K562 (cell line): ENCODE measurements around the gene PALS1. TPM values are rescaled to one million over a fixed set of nuclear protein-coding genes. Genes with fewer than 3 reads are reported as not detected.
A peak's percentile ranks its signal among the peaks of the same experiment; 100 is the strongest.

Source experiments
- ATAC-seq: fragments of 200-7000 bp; cut with Tn5 transposase; 3 replicates; pipeline ENCODE4 v1.9.1; 2020; ENCODE audit warnings: moderate library complexity
- BruUV-seq: library from RNA; stranded (reverse); fragments of 400-500 nt; replicated peaks from 2 replicates; lab custom pipeline; 2021; lab: Mats Ljungman, UMichigan
- CTCF ChIA-PET: fragments of 300-600 bp; formaldehyde crosslinking; extraction: SDS; loops from one replicate; lab custom pipeline; 2021; ENCODE audit warnings: low intra/inter-chr PET ratio; lab: Yijun Ruan, JAX
- POLR2A ChIA-PET: fragments of 300-600, 350-650 bp; sonication (Branson Sonifier 250); formaldehyde crosslinking; extraction: SDS; loops from one replicate; lab custom pipeline; 2021; ENCODE audit warnings: antibody characterized with exemption, inconsistent platforms; lab: Yijun Ruan, JAX
- DNase-seq, 4 experiments: peaks; one replicate each; pipeline versions ENCODE4 v3.0.0 to v3.0.0-alpha.2; 2011 to 2018; ENCODE audit warnings: low spot score in 3 of 4, mixed read lengths in 3 of 4; ENCODE audit errors: extremely low read depth in 1 of 4
- FAIRE-seq: peaks from 2 replicates; lab custom pipeline; 2011; peaks lifted over from hg19 to GRCh38; lab: Jason Lieb, UNC
- H2AFZ ChIP-seq: 2 replicates; pipeline ENCODE4 v1.6.0; 2011; ENCODE audit warnings: low read depth, low read length, control low read depth, inconsistent platforms
- H3K27ac ChIP-seq: fragments of 200-600 bp; 3 replicates; pipeline ENCODE4 v1.8.0; 2011; ENCODE audit warnings: low read depth, mild to moderate bottlenecking, control low read depth, inconsistent platforms, low read length, moderate library complexity, mixed read lengths; ENCODE audit errors: extremely low read depth
- H3K27me3 ChIP-seq, 2 experiments: fragments of 300-600 bp in 1 of 2; 2 replicates in 1 of 2; 3 replicates in 1 of 2; pipeline versions ENCODE4 v1.6.0 to v1.8.0; 2011; ENCODE audit warnings: inconsistent platforms in 2 of 2, low read length in 2 of 2, mild to moderate bottlenecking in 1 of 2, mixed read lengths in 1 of 2, moderate library complexity in 1 of 2; ENCODE audit not compliant: control insufficient read depth in 2 of 2, insufficient read depth in 2 of 2
- H3K36me3 ChIP-seq: fragments of 300-600 bp; 3 replicates; pipeline ENCODE4 v1.8.0; 2011; ENCODE audit warnings: mild to moderate bottlenecking, low read length, inconsistent platforms; ENCODE audit not compliant: control insufficient read depth, insufficient read depth
- H3K4me1 ChIP-seq, 2 experiments: fragments of 200-600 bp in 1 of 2; replicated peaks in 1 of 2; 2 replicates in 1 of 2; 3 replicates in 1 of 2; pipeline versions ENCODE4 v1.5.1 to v1.8.0; 2011; ENCODE audit warnings: inconsistent platforms in 2 of 2, low read length in 2 of 2, mild to moderate bottlenecking in 1 of 2, mixed read lengths in 1 of 2, moderate library complexity in 1 of 2; ENCODE audit not compliant: control insufficient read depth in 2 of 2, insufficient read depth in 2 of 2
- H3K4me2 ChIP-seq: 2 replicates; pipeline ENCODE4 v1.6.1; 2011; ENCODE audit warnings: low read length, control low read depth, inconsistent platforms, mixed read lengths; ENCODE audit not compliant: insufficient read depth
- H3K4me3 ChIP-seq: fragments of 200-600 bp; sonication (generic), shearing (Covaris generic); 2 replicates; pipeline ENCODE4 v1.5.1; 2016; ENCODE audit warnings: control low read depth, inconsistent platforms
- H3K79me2 ChIP-seq: fragments of 200-600 bp; 3 replicates; pipeline ENCODE4 v1.8.0; 2011; ENCODE audit warnings: low read length, inconsistent platforms; ENCODE audit not compliant: control insufficient read depth, insufficient read depth
- H3K9ac ChIP-seq, 2 experiments: 2 replicates each; pipeline versions ENCODE4 v1.6.0 to v1.6.1; 2011; ENCODE audit warnings: low read depth in 2 of 2, low read length in 2 of 2, control low read depth in 1 of 2, inconsistent platforms in 1 of 2, mild to moderate bottlenecking in 1 of 2, mixed read lengths in 1 of 2; ENCODE audit not compliant: insufficient read depth in 1 of 2
- H3K9me1 ChIP-seq: one replicate; pipeline ENCODE4 v1.6.0; 2011; ENCODE audit warnings: inconsistent platforms, mild to moderate bottlenecking, low read length, moderate library complexity; ENCODE audit not compliant: control insufficient read depth, insufficient read depth
- H3K9me3 ChIP-seq: replicated peaks from 2 replicates; pipeline ENCODE4 v1.5.1; 2011; ENCODE audit warnings: low read depth, low read length, inconsistent platforms; ENCODE audit not compliant: control insufficient read depth, insufficient read depth
- H4K20me1 ChIP-seq: replicated peaks from 2 replicates; pipeline ENCODE4 v1.6.1; 2011; ENCODE audit warnings: low read length, inconsistent platforms, mixed read lengths; ENCODE audit not compliant: control insufficient read depth, insufficient read depth
- CEBPB ChIP-seq: fragments of 450-650 bp; IDR thresholded peaks from 2 replicates; pipeline ENCODE4 v1.6.1; 2016; ENCODE audit warnings: missing genetic modification characterization, missing compliant biosample characterization
- DACH1 ChIP-seq: fragments of 450-650 bp; IDR thresholded peaks from 2 replicates; pipeline ENCODE4 v1.6.1; 2018; ENCODE audit not compliant: partially characterized antibody
- MAZ ChIP-seq, 2 experiments: fragments of 450-650 bp in 1 of 2; sonication (generic) in 1 of 2; formaldehyde crosslinking; IDR thresholded peaks in 1 of 2; conservative IDR thresholded peaks in 1 of 2; 2 replicates each; pipeline versions ENCODE4 v1.4.0 to v1.5.0; 2020; ENCODE audit warnings: mild to moderate bottlenecking in 1 of 2, missing genetic modification reagents in 1 of 2
- MYBL2 ChIP-seq, 2 experiments: fragments of 450-650 bp in 1 of 2; sonication (generic) in 1 of 2; formaldehyde crosslinking in 1 of 2; IDR thresholded peaks; 2 replicates each; pipeline versions ENCODE4 v1.6.1 to v1.8.1; 2017 to 2022; ENCODE audit warnings: borderline replicate concordance in 1 of 2, inconsistent platforms in 1 of 2, low read depth in 1 of 2, mild to moderate bottlenecking in 1 of 2, missing genetic modification reagents in 1 of 2, moderate library complexity in 1 of 2
- NEUROD1 ChIP-seq: fragments of 150-350 bp; IDR thresholded peaks from 2 replicates; pipeline ENCODE4 v1.6.1; 2014; ENCODE audit warnings: borderline replicate concordance, low read length, low read depth; ENCODE audit not compliant: partially characterized antibody
- PCBP1 ChIP-seq: fragments of 200-400 bp; formaldehyde crosslinking; IDR thresholded peaks from 2 replicates; pipeline ENCODE4 v1.6.1; 2018; ENCODE audit warnings: mild to moderate bottlenecking, low read depth, low read length; ENCODE audit not compliant: poor library complexity, severe bottlenecking
- PKNOX1 ChIP-seq: fragments of 450-650 bp; IDR thresholded peaks from 2 replicates; pipeline ENCODE4 v1.6.1; 2016
- PRPF4 ChIP-seq: fragments of 200-400 bp; formaldehyde crosslinking; IDR thresholded peaks from one replicate; pipeline ENCODE4 v1.6.1; 2017; ENCODE audit warnings: low read length, low read depth, mild to moderate bottlenecking; ENCODE audit not compliant: insufficient read depth, poor library complexity, severe bottlenecking
- SLC30A9 ChIP-seq: fragments of 250-450 bp; sonication (Bioruptor Pico); IDR thresholded peaks from 2 replicates; pipeline ENCODE4 v1.8.0; 2022; ENCODE audit warnings: mild to moderate bottlenecking, moderate library complexity
- TEAD1 ChIP-seq, 2 experiments: fragments of 450-650 bp in 1 of 2; sonication (generic) in 1 of 2; formaldehyde crosslinking; IDR thresholded peaks; 2 replicates each; pipeline versions ENCODE4 v1.4.0 to v1.8.0; 2020 to 2022; ENCODE audit warnings: mild to moderate bottlenecking in 2 of 2, missing genetic modification reagents in 1 of 2
- TRIM28 ChIP-seq: fragments of 450-650 bp; IDR thresholded peaks from 2 replicates; pipeline ENCODE4 v1.6.1; 2017
- USF2 ChIP-seq: sonication (generic); formaldehyde crosslinking; IDR thresholded peaks from 2 replicates; pipeline ENCODE4 v1.5.0; 2020; ENCODE audit warnings: missing genetic modification reagents
- ZNF324 ChIP-seq: fragments of 250-450 bp; sonication (Bioruptor Pico); IDR thresholded peaks from 2 replicates; pipeline ENCODE4 v1.4.0; 2020; ENCODE audit warnings: mild to moderate bottlenecking
- ZNF586 ChIP-seq: fragments of 450-650 bp; formaldehyde crosslinking; conservative IDR thresholded peaks from 2 replicates; pipeline ENCODE4 v1.4.0; 2020; ENCODE audit warnings: mild to moderate bottlenecking, moderate library complexity
- WGBS: fragments of 100-300 bp; shearing (Covaris generic); methylation state at CpG from one replicate; pipeline ENCODE4 v1.1.6; 2016; ENCODE audit warnings: low coverage, mixed read lengths; ENCODE audit not compliant: insufficient coverage; ENCODE audit errors: missing lambda C conversion rate; 5-methylcytosine and 5-hydroxymethylcytosine counted together
- in situ Hi-C: fragments of 300-500 bp; cut with MboI; formaldehyde crosslinking; loops from 4 replicates; pipeline ENCODE4 v1.15.0; 2018; ENCODE audit warnings: inconsistent platforms, mixed read lengths
- intact Hi-C: fragments of 100-400 bp; cut with micrococcal nuclease; formaldehyde crosslinking; loops from 2 replicates; pipeline ENCODE4 v1.14.2; 2022
- polyA plus RNA-seq, 8 experiments: library from polyadenylated mRNA; depleted of rRNA in 4 of 8; stranded (reverse) in 5 of 8; unstranded in 3 of 8; fragments of >200 nt; fragmentation: Nextera tagmentation in 2 of 8; fragmentation: Illumina TruSeq in 1 of 8; extraction: Ambion mirVana in 2 of 8; extraction: Trizol in 1 of 8; gene quantifications; 2 replicates each; pipeline versions ENCODE4 v1.2.1 to v1.2.3, GENCODE V29; 2011 to 2014; ENCODE audit warnings: inconsistent platforms in 1 of 8, missing spikeins in 1 of 8
- total RNA-seq, 7 experiments: library from RNA; depleted of rRNA in 6 of 7; stranded (reverse); fragments of >200 nt in 6 of 7; fragmentation: Illumina TruSeq in 2 of 7; extraction: Trizol in 2 of 7; gene quantifications; 2 replicates each; pipeline versions ENCODE4 v1.2.1 to v1.2.3, GENCODE V29; 2011 to 2021; ENCODE audit warnings: low replicate concordance in 1 of 7
- TF ChIP-seq, protein P1 (sequence below): sonication (generic); formaldehyde crosslinking; IDR thresholded peaks from 2 replicates; pipeline ENCODE4 v1.9.0; 2022; ENCODE audit warnings: mild to moderate bottlenecking, missing genetic modification reagents
- TF ChIP-seq, protein P2 (sequence below): sonication (generic); formaldehyde crosslinking; IDR thresholded peaks from 2 replicates; pipeline ENCODE4 v1.8.0; 2022; ENCODE audit warnings: missing genetic modification reagents, mild to moderate bottlenecking, borderline replicate concordance

PALS1 gene
- total and polyA plus RNA-seq, 9 of the 15 experiments (the other 6 are each of a cell fraction or from before 2014, with no cell fraction given), result 4.1 to 9.9 (median 7.2) TPM

GRCh38 chr14:67240978-67241410 is 241 bp upstream of the PALS1 start (continued):
- TF ChIP-seq USF2 (CRISPR knock-in tag) (no peak), TRIM28 (no peak), PRPF4 (no peak)

- intact Hi-C loops, result loop anchor here (5.0 kb wide), 1 partner anchor 115 kb away; the partner anchor contains the start of gene ATP6V1D
- H3K36me3 ChIP-seq, result no peaks in the 10 kb centered on the region
- 0% methylated on average over 4 of the region's 4 CpGs for WGBS
- H3K9ac ChIP-seq, result peak overlapping the region in 1 of 2 experiments; percentile 83; a peak in 3 of 4 replicates
- H3K4me1 ChIP-seq, result peaks cover 3 to 6% of the 10 kb centered on the region in 2 experiments; a peak in 2 of 5 replicates
- no TSS peak for BruUV-seq
- POLR2A ChIA-PET, result interaction anchor here (1.9 kb wide), 1 partner anchor 11 kb away, joined by 11 read pairs; no protein-coding TSS in a partner anchor
- H3K79me2 ChIP-seq, result peaks cover 42% of the 10 kb centered on the region
- peak overlapping the region; percentile 86 for H2AFZ ChIP-seq
- no peaks in the 10 kb centered on the region for H3K27me3 ChIP-seq
- in situ Hi-C loops, result no loop called here
- H3K4me2 ChIP-seq, result peak overlapping the region; percentile 92
- DNase-seq, result no peak
- no peaks in the 10 kb centered on the region for H4K20me1 ChIP-seq
- CTCF ChIA-PET, result no interaction called here
- no peaks in the 10 kb centered on the region for H3K9me3 ChIP-seq
- peak overlapping the region; percentile 81 for H3K4me3 ChIP-seq
- FAIRE-seq, result no peak
- H3K27ac ChIP-seq, result peak overlapping the region; percentile 93; the same call in 2 of the 3 replicates
- ATAC-seq, result no peak
- H3K9me1 ChIP-seq, result no peaks in the 10 kb centered on the region
- no peak for TF ChIP-seq ZNF586 (CRISPR knock-in tag)
- no peak for TF ChIP-seq MAZ (CRISPR knock-in tag; conservative IDR thresholded peaks at IDR 0.05 in 1 of 2, IDR thresholded peaks at IDR 0.05 in 1 of 2)
- TF ChIP-seq TEAD1 (CRISPR knock-in tag; IDR thresholded peaks at IDR 0.05), result peak in 1 of 2 experiments; percentile 82; a peak in 1 of 4 replicates
- TF ChIP-seq PKNOX1, result peak; percentile 93
- no peak for TF ChIP-seq SLC30A9 (CRISPR knock-in tag)
- TF ChIP-seq, protein P1, sequence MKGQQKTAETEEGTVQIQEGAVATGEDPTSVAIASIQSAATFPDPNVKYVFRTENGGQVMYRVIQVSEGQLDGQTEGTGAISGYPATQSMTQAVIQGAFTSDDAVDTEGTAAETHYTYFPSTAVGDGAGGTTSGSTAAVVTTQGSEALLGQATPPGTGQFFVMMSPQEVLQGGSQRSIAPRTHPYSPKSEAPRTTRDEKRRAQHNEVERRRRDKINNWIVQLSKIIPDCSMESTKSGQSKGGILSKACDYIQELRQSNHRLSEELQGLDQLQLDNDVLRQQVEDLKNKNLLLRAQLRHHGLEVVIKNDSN (CRISPR knock-in tag), result no peak
- no peak for TF ChIP-seq PCBP1
- no peak for TF ChIP-seq CEBPB
- TF ChIP-seq, protein P2, sequence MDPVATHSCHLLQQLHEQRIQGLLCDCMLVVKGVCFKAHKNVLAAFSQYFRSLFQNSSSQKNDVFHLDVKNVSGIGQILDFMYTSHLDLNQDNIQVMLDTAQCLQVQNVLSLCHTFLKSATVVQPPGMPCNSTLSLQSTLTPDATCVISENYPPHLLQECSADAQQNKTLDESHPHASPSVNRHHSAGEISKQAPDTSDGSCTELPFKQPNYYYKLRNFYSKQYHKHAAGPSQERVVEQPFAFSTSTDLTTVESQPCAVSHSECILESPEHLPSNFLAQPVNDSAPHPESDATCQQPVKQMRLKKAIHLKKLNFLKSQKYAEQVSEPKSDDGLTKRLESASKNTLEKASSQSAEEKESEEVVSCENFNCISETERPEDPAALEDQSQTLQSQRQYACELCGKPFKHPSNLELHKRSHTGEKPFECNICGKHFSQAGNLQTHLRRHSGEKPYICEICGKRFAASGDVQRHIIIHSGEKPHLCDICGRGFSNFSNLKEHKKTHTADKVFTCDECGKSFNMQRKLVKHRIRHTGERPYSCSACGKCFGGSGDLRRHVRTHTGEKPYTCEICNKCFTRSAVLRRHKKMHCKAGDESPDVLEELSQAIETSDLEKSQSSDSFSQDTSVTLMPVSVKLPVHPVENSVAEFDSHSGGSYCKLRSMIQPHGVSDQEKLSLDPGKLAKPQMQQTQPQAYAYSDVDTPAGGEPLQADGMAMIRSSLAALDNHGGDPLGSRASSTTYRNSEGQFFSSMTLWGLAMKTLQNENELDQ (CRISPR knock-in tag), result no peak
- no peak for TF ChIP-seq ZNF324 (CRISPR knock-in tag)
- no peak for TF ChIP-seq DACH1
- no peak for TF ChIP-seq MYBL2 (IDR thresholded peaks at IDR 0.05; ENCODE audit: low read depth)
- no peak for TF ChIP-seq MYBL2 (CRISPR knock-in tag; IDR thresholded peaks at IDR 0.05; ENCODE audit: borderline replicate concordance)
- TF ChIP-seq NEUROD1, result no peak
Measured at GRCh38 chr14:67242168-67242420, 859 bp downstream of the PALS1 start.
